NCI-H1694 (cell line): ENCODE measurements around the gene C11orf21.

Experiments
- DNase-seq: peaks from one replicate; lab custom pipeline; 2025; lab: John Stamatoyannopoulos, UW

The C11orf21 gene

GRCh38 chr11:2320568-2321310 is 19.0 kb upstream of the C11orf21 start:
- no peak for DNase-seq

GRCh38 chr11:2319791-2320472 is 18.2 kb upstream of the C11orf21 start:
- no peak for DNase-seq

GRCh38 chr11:2318707-2319106 is 17.0 kb upstream of the C11orf21 start:
- DNase-seq: no peak

GRCh38 chr11:2318123-2318522 is 16.4 kb upstream of the C11orf21 start:
- no peak for DNase-seq

- DNase-seq: no peak
These were observed 15.8 kb upstream of the C11orf21 start for GRCh38 chr11:2317354-2318050.

GRCh38 chr11:2316963-2317244 is 15.2 kb upstream of the C11orf21 start:
- no peak for DNase-seq

GRCh38 chr11:2316169-2316962 is 14.6 kb upstream of the C11orf21 start:
- no peak for DNase-seq

GRCh38 chr11:2315395-2316168 is 13.9 kb upstream of the C11orf21 start:
- no peak for DNase-seq

GRCh38 chr11:2314525-2315394 is 13.0 kb upstream of the C11orf21 start:
- DNase-seq: no peak

- no peak for DNase-seq
These were observed 12.4 kb upstream of the C11orf21 start for GRCh38 chr11:2314136-2314524.

- no peak for DNase-seq
These were observed 11.6 kb upstream of the C11orf21 start for GRCh38 chr11:2313051-2313951.

GRCh38 chr11:2312232-2313042 is 10.7 kb upstream of the C11orf21 start:
- DNase-seq: no peak

GRCh38 chr11:2311353-2312133 is 9.8 kb upstream of the C11orf21 start:
- no peak for DNase-seq

- DNase-seq: no peak
These were observed 9.2 kb upstream of the C11orf21 start for GRCh38 chr11:2310786-2311352.

- no peak for DNase-seq
These were observed 8.5 kb upstream of the C11orf21 start for GRCh38 chr11:2310073-2310785.

- DNase-seq: no peak
These were observed 7.7 kb upstream of the C11orf21 start for GRCh38 chr11:2309251-2310072.
